GM12875 (cell line): ENCODE results near the gene ACSM2A.
"Not testable (repeated sequence)": the region's sequence is repeated elsewhere in the genome, so short reads cannot be mapped to it uniquely, and the experiment has no call there.

Experiments used
- H3K4me3 ChIP-seq: one replicate; pipeline ENCODE4 v1.5.1; 2011; ENCODE audit warnings: low read depth, low read length, control low read depth
- CTCF ChIP-seq: IDR thresholded peaks from 2 replicates; pipeline ENCODE4 v1.5.1; 2011; ENCODE audit warnings: low read depth, mild to moderate bottlenecking, control low read depth, inconsistent platforms, low read length, moderate library complexity, borderline replicate concordance; ENCODE audit not compliant: insufficient read depth

Gene ACSM2A

GRCh38 chr16:20451364-20451763, at the start of gene ACSM2A:
Gene ACSM2A (plus strand): TSS chr16:20451521. CDS start chr16:20460115, 8,594 bp downstream.
- not testable (repeated sequence) for H3K4me3 ChIP-seq

- no peak for TF ChIP-seq CTCF
- H3K4me3 ChIP-seq, result no peak overlapping the region
Observed at GRCh38 chr16:20402651-20403050, 48.7 kb upstream of the ACSM2A start.

DNA sequence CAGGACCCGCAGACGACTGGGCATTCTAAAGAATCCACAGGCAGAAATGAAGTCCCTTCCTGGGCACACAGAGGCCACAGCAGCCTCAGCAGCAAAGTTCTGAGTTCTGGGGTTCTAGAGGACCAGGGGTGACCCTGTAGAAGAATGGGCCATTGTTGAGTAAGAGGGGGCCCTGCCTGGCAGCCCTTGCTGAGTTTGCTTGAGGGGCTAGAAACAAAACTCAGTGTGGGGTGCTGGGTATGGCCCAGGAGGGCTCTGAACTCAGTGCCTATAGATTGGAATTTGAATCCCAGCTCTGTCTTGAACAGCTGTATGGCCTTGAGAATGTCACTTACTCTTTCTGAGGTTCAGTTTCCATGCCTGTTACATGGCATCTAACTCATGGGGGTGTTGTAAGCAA, 46.7 kb upstream of the ACSM2A start, which contains the start of gene PDILT:
PDILT (minus strand) TSS at position 101 of the 400 bp plus-strand sequence. CDS start 5,437 bp downstream, outside the sequence.
- H3K4me3 ChIP-seq, result no peak within 1 kb of the TSS
- TF ChIP-seq CTCF, result no peak

- no peak within 1 kb of the TSS for H3K4me3 ChIP-seq
- TF ChIP-seq CTCF, result no peak
Observed at GRCh38 chr16:20409398-20410120, 41.8 kb upstream of the ACSM2A start, which contains the start of gene ACSM5. Gene ACSM5 (plus strand): TSS chr16:20409534. CDS start chr16:20411485, 1,951 bp downstream.

GRCh38 chr16:20410121-20410723, 41.1 kb upstream of the ACSM2A start:
- no peak for TF ChIP-seq CTCF
- H3K4me3 ChIP-seq, result no peak overlapping the region

- TF ChIP-seq CTCF, result no peak
- H3K4me3 ChIP-seq, result no peak overlapping the region
Observed at GRCh38 chr16:20411055-20411454, 40.3 kb upstream of the ACSM2A start.

- TF ChIP-seq CTCF, result no peak
Observed at GRCh38 chr16:20415541-20415940, 35.8 kb upstream of the ACSM2A start.

DNA sequence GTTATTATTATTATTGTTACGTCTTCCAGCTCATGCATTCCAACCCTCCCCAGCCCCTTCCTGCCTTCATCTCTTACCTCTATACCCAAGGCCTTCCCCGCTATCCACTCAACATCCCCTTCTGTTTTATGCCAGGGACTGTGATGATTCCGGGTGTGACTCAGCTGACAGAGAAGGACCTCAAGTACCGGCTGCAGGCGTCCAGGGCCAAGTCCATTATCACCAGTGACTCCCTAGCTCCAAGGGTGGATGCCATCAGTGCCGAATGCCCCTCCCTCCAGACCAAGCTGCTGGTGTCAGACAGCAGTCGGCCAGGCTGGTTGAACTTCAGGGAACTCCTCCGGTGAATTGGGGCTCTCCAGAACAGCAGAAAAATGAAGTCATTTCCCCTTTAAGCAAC, 32.2 kb upstream of the ACSM2A start:
- H3K4me3 ChIP-seq, result not testable (repeated sequence)

More at GRCh38 chr16:20415541-20415940, 35.8 kb upstream of the ACSM2A start:
- no peak overlapping the region for H3K4me3 ChIP-seq

- not testable (repeated sequence) for H3K4me3 ChIP-seq
Observed at GRCh38 chr16:20421748-20422147, 29.6 kb upstream of the ACSM2A start.

GRCh38 chr16:20423772-20424128, 27.6 kb upstream of the ACSM2A start:
- not testable (repeated sequence) for H3K4me3 ChIP-seq
